Activated naive CD4-positive, alpha-beta T cell treated with anti-CD3 and anti-CD28 coated beads, Interleukin-2, amount 50 U/mL, for 24 hours (primary cell): ENCODE results near the gene IL2RA.
A peak's percentile ranks its signal among the peaks of the same experiment; 100 is the strongest.
"Not testable (repeated sequence)": the region's sequence is repeated elsewhere in the genome, so short reads cannot be mapped to it uniquely, and the experiment has no call there.

ENCODE experiments used
- H3K27ac Mint-ChIP-seq: one replicate; pipeline ENCODE4 v1.8.0; 2021; ENCODE audit warnings: mild to moderate bottlenecking, mixed read lengths
- H3K27me3 Mint-ChIP-seq: one replicate; pipeline ENCODE4 v1.8.0; 2021; ENCODE audit warnings: mixed read lengths
- H3K36me3 Mint-ChIP-seq: one replicate; pipeline ENCODE4 v1.8.0; 2021; ENCODE audit warnings: mixed read lengths
- H3K4me1 Mint-ChIP-seq: one replicate; pipeline ENCODE4 v1.8.0; 2021; ENCODE audit warnings: mixed read lengths
- H3K4me3 Mint-ChIP-seq: one replicate; pipeline ENCODE4 v1.8.0; 2021; ENCODE audit warnings: mild to moderate bottlenecking, mixed read lengths
- H3K9me3 Mint-ChIP-seq: one replicate; pipeline ENCODE4 v1.8.0; 2021; ENCODE audit warnings: mixed read lengths

Gene IL2RA

GRCh38 chr10:6006546-6006945 is 55.6 kb downstream of the IL2RA start:
- no peak overlapping the region for H3K27ac Mint-ChIP-seq
- H3K36me3 Mint-ChIP-seq, result no peaks in the 10 kb centered on the region
- no peak overlapping the region for H3K4me3 Mint-ChIP-seq
- no peaks in the 10 kb centered on the region for H3K9me3 Mint-ChIP-seq
- H3K4me1 Mint-ChIP-seq, result peaks cover 19% of the 10 kb centered on the region
- no peaks in the 10 kb centered on the region for H3K27me3 Mint-ChIP-seq

GRCh38 chr10:6005856-6006395 is 56.2 kb downstream of the IL2RA start:
- Mint-ChIP-seq H3K27ac (no peak overlapping the region), H3K4me1 (peaks cover 23% of the 10 kb centered on the region), H3K4me3 (no peak overlapping the region), H3K27me3 (no peaks in the 10 kb centered on the region), H3K36me3 (no peaks in the 10 kb centered on the region), H3K9me3 (no peaks in the 10 kb centered on the region)

DNA sequence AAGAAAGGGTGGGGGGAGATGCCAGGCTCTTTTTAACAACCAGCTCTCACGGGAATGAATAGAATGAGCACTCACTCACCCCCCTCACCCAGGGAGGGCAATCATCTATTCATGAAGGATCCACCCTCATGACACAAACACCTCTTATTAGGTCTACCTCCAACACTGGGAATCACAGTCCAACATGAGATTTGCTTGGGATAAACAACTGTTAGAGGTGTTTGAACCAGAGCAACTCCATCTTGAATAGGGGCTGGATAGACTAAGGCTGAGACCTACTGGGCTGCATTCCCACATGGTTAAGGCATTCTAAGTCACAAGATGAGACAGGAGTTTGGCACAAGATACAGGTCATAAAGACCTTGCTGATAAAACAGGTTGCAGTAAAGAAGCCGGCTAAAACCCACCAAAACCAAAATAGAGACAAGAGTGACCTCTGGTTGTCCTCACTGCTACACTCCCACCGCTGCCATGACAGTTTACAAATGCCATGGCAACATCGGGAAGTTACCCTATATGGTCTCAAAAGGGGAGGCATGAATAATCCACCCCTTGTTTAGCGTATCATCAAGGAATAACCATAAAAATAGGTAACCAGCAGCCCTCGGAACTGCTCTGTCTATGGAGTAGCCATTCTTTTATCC is 56.9 kb downstream of the IL2RA start:
- not testable (repeated sequence) for H3K27ac Mint-ChIP-seq, H3K36me3 Mint-ChIP-seq, H3K4me3 Mint-ChIP-seq, H3K27me3 Mint-ChIP-seq, H3K9me3 Mint-ChIP-seq
- peaks cover 28% of the 10 kb centered on the region for H3K4me1 Mint-ChIP-seq

GRCh38 chr10:6002809-6003510 is 59.2 kb downstream of the IL2RA start:
- Mint-ChIP-seq H3K27me3 (no peaks in the 10 kb centered on the region), H3K9me3 (no peaks in the 10 kb centered on the region), H3K4me3 (no peak overlapping the region), H3K27ac (no peak overlapping the region), H3K36me3 (no peaks in the 10 kb centered on the region), H3K4me1 (peaks cover 18% of the 10 kb centered on the region)

- H3K9me3 Mint-ChIP-seq, result no peaks in the 10 kb centered on the region
- no peaks in the 10 kb centered on the region for H3K27me3 Mint-ChIP-seq
- no peak overlapping the region for H3K4me3 Mint-ChIP-seq
- H3K36me3 Mint-ChIP-seq, result no peaks in the 10 kb centered on the region
- no peak overlapping the region for H3K27ac Mint-ChIP-seq
- peaks cover 18% of the 10 kb centered on the region for H3K4me1 Mint-ChIP-seq
These were observed 62.6 kb downstream of the IL2RA start for GRCh38 chr10:5999440-6000165.

DNA sequence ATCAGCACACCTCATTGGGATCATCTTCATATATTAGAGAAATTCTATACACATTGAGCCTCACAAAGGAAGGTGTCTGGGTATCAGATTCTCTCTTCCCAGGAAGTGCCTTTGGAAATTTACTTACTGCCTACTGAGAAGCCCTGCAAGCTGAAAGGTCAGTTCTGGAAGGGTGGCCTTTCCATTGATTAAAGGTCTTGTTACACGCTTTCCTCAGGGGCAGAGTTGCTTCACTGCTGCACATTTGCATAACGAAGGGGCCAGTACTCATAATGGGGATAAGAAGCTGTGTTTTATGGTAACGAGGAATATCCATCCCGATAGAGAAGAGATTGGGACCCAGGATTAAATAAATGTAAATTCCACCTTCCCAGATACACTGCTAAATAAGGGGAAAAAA is 65.5 kb downstream of the IL2RA start:
- Mint-ChIP-seq H3K9me3 (peaks cover 6% of the 10 kb centered on the region), H3K4me1 (peaks cover 12% of the 10 kb centered on the region), H3K36me3 (peaks cover 6% of the 10 kb centered on the region), H3K27me3 (no peaks in the 10 kb centered on the region), H3K27ac (no peak overlapping the region), H3K4me3 (no peak overlapping the region)

DNA sequence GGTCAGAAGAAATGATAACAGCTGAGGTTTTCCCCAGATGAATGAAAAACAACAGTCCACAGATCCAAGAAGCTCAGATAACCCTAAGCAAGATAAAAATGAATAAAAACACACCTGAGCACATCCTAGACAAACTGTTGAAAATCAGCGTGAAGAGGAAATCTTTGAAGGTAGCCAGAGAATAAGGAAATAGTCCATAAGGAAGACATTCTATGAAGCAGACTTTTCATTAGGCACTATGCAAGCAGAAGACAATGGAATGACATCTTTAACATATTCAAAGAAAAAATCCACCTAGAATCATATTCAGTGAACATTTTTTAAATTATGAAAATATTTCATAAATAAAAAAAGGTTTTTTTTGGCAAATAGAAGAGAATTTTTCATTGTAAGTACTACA is 69.8 kb downstream of the IL2RA start:
- Mint-ChIP-seq H3K27ac (no peak overlapping the region), H3K27me3 (no peaks in the 10 kb centered on the region), H3K4me1 (peaks cover 8% of the 10 kb centered on the region), H3K36me3 (peaks cover 6% of the 10 kb centered on the region), H3K4me3 (no peak overlapping the region), H3K9me3 (peaks cover 11% of the 10 kb centered on the region)

GRCh38 chr10:5991708-5992107 is 70.5 kb downstream of the IL2RA start:
- Mint-ChIP-seq H3K4me3 (no peak overlapping the region), H3K27ac (no peak overlapping the region), H3K9me3 (peaks cover 11% of the 10 kb centered on the region), H3K4me1 (peaks cover 9% of the 10 kb centered on the region), H3K36me3 (peaks cover 6% of the 10 kb centered on the region), H3K27me3 (no peaks in the 10 kb centered on the region)

DNA sequence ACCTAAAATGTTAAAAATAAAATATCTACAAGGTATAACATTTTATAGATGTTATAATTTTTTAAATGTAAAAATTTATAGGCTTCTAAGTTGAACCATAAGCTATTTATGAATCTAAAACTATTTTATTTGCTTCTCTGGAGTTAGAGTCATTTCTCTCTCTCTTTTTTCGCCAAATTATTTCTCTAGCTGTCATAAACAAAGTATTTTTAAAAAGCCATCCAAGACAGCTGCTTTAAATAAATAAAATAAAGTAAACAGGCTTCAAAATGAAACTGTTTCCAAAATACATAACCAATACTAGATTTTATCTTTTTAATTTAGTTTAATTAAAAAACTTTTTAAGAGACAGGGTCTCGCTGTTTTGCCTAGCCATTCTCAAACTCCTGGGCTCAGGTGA is 72.4 kb downstream of the IL2RA start:
- no peaks in the 10 kb centered on the region for H3K27me3 Mint-ChIP-seq
- H3K36me3 Mint-ChIP-seq, result peaks cover 6% of the 10 kb centered on the region
- no peak overlapping the region for H3K27ac Mint-ChIP-seq
- H3K4me1 Mint-ChIP-seq, result peaks cover 9% of the 10 kb centered on the region
- H3K9me3 Mint-ChIP-seq, result peaks cover 11% of the 10 kb centered on the region
- no peak overlapping the region for H3K4me3 Mint-ChIP-seq

DNA sequence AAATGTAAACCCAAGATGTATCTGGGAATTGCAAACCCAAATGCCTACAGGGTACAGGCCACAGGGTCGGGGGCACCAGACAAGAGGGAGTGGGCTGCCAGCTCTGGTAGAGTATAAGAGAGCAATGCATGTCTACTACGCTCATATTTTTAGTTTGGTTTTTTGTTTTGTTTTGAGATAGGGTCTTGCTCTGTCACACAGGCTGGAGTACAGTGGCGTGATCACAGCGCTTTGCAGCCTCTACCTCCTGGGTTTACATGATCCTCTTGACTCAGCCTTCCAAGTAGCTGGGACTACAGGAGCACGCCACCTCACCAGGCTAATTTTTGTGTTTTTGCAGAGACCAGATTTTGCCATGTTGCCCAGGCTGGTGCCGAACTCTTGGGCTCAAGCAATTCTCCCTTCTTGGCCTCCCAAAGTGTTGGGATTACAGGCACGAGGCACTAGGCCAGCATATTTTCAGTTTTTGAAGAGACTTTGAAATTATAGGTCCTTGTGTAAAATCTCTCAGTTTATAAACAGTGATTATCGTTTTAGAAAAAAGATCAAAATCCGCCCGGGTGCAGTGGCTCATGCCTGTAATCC is 73.7 kb downstream of the IL2RA start:
- Mint-ChIP-seq H3K27ac (no peak overlapping the region), H3K4me1 (peaks cover 9% of the 10 kb centered on the region), H3K9me3 (peaks cover 11% of the 10 kb centered on the region), H3K4me3 (no peak overlapping the region), H3K36me3 (peaks cover 6% of the 10 kb centered on the region), H3K27me3 (no peaks in the 10 kb centered on the region)

- no peaks in the 10 kb centered on the region for H3K27me3 Mint-ChIP-seq
These were observed 74.4 kb downstream of the IL2RA start for GRCh38 chr10:5987747-5988146.

GRCh38 chr10:5985029-5985428 is 77.1 kb downstream of the IL2RA start:
- H3K9me3 Mint-ChIP-seq, result no peaks in the 10 kb centered on the region
- no peak overlapping the region for H3K27ac Mint-ChIP-seq
- H3K36me3 Mint-ChIP-seq, result no peaks in the 10 kb centered on the region
- H3K4me3 Mint-ChIP-seq, result no peak overlapping the region
- no peaks in the 10 kb centered on the region for H3K27me3 Mint-ChIP-seq
- peaks cover 9% of the 10 kb centered on the region for H3K4me1 Mint-ChIP-seq

More at GRCh38 chr10:5987747-5988146, 74.4 kb downstream of the IL2RA start:
- no peak overlapping the region for H3K27ac Mint-ChIP-seq
- peaks cover 6% of the 10 kb centered on the region for H3K36me3 Mint-ChIP-seq
- no peak overlapping the region for H3K4me3 Mint-ChIP-seq
- H3K4me1 Mint-ChIP-seq, result peaks cover 9% of the 10 kb centered on the region
- peaks cover 11% of the 10 kb centered on the region for H3K9me3 Mint-ChIP-seq

- Mint-ChIP-seq H3K36me3 (no peaks in the 10 kb centered on the region), H3K27me3 (no peaks in the 10 kb centered on the region), H3K27ac (no peak overlapping the region), H3K9me3 (no peaks in the 10 kb centered on the region), H3K4me3 (no peak overlapping the region), H3K4me1 (peaks cover 9% of the 10 kb centered on the region)
These were observed 78.4 kb downstream of the IL2RA start for GRCh38 chr10:5983774-5984173.

DNA sequence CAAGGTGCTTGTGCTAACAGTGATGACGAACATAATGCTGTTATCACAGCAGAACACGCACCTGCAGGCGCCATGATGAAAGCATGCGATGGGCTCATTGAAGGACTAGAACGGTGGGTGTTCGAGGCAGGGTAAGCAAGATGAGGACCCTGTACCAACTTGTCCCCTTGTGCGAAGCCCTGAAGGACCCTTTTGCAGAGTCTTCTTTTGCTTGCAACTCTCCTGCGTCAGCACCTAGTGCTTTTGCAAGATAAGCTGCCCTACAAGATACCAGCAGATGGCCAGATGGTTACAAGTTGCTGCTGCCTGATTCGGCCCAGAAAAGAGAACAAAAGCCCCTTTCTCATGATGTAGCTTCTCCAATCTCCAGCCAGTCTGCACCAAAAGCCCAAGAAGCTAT is 80.6 kb downstream of the IL2RA start:
- Mint-ChIP-seq H3K36me3 (no peaks in the 10 kb centered on the region), H3K27me3 (no peaks in the 10 kb centered on the region), H3K4me1 (no peaks in the 10 kb centered on the region), H3K9me3 (no peaks in the 10 kb centered on the region), H3K4me3 (no peak overlapping the region), H3K27ac (no peak overlapping the region)

DNA sequence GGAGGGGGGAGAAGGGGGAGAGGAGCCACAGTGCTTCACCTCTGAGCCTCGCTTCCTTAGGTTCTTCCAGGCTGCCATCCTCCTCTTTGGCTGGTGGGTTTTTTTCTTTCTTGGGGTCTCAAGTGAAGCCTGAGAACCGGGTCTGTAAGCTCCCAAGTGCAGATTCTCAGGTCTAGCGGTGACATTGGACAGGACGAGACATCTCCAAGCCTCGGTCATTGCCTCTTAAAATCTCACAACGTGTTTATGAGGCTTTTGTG is 84.0 kb downstream of the IL2RA start:
- H3K36me3 Mint-ChIP-seq, result peaks cover 3% of the 10 kb centered on the region
- H3K27ac Mint-ChIP-seq, result peak overlapping the region; percentile 88
- H3K27me3 Mint-ChIP-seq, result no peaks in the 10 kb centered on the region
- no peaks in the 10 kb centered on the region for H3K9me3 Mint-ChIP-seq
- peaks cover 28% of the 10 kb centered on the region for H3K4me1 Mint-ChIP-seq
- H3K4me3 Mint-ChIP-seq, result peak overlapping the region; percentile 91
